GM12878 (cell line): ENCODE measurements around the gene PACS1. TPM values are rescaled to one million over a fixed set of nuclear protein-coding genes. Genes with fewer than 3 reads are reported as not detected.

ENCODE experiments used
- ASH2L ChIP-seq: fragments of 300-600, 200-600 bp; sonication (generic); IDR thresholded peaks from 2 replicates; pipeline ENCODE4 v1.6.1; 2017; ENCODE audit warnings: low read depth, mild to moderate bottlenecking, borderline replicate concordance
- BHLHE40 ChIP-seq, 2 experiments: fragments of 450-650 bp in 1 of 2; IDR thresholded peaks; 2 replicates each; pipeline ENCODE4 v1.6.1; 2011 to 2017; ENCODE audit warnings: low read depth in 2 of 2, borderline replicate concordance in 1 of 2, improper control_type of control experiment in 1 of 2, low read length in 1 of 2, mild to moderate bottlenecking in 1 of 2
- EGR1 ChIP-seq, 2 experiments: IDR thresholded peaks; 1 replicate in 1 of 2; 2 replicates in 1 of 2; pipeline ENCODE4 v1.6.1; 2011 to 2012; ENCODE audit warnings: low read depth in 2 of 2, low read length in 2 of 2, borderline replicate concordance in 1 of 2, mild to moderate bottlenecking in 1 of 2, moderate library complexity in 1 of 2
- FOXK2 ChIP-seq: fragments of 450-650 bp; IDR thresholded peaks from 2 replicates; pipeline ENCODE4 v1.6.1; 2017; ENCODE audit warnings: mild to moderate bottlenecking, moderate library complexity
- GABPA ChIP-seq: IDR thresholded peaks from 2 replicates; pipeline ENCODE4 v1.6.1; 2014; ENCODE audit warnings: antibody characterized with exemption, low read depth, mild to moderate bottlenecking, inconsistent platforms
- HDAC2 ChIP-seq: fragments of 200-600 bp; sonication (generic); IDR thresholded peaks from 2 replicates; pipeline ENCODE4 v1.6.1; 2017
- MXI1 ChIP-seq: fragments of 150-350 bp; IDR thresholded peaks from 2 replicates; pipeline ENCODE4 v1.6.1; 2011; ENCODE audit warnings: low read depth, mild to moderate bottlenecking, inconsistent platforms, low read length, improper control_type of control experiment
- POLR2AphosphoS5 ChIP-seq: IDR thresholded peaks from 2 replicates; pipeline ENCODE4 v1.6.1; 2011; ENCODE audit warnings: mild to moderate bottlenecking, low read length, inconsistent platforms
- RAD51 ChIP-seq: fragments of 450-650 bp; IDR thresholded peaks from 2 replicates; pipeline ENCODE4 v1.6.1; 2016; ENCODE audit warnings: moderate library complexity, mild to moderate bottlenecking, inconsistent platforms
- RBBP5 ChIP-seq: fragments of 200-600 bp; sonication (generic); conservative IDR thresholded peaks from 2 replicates; pipeline ENCODE4 v1.6.1; 2016
- SMC3 ChIP-seq: IDR thresholded peaks from 2 replicates; pipeline ENCODE4 v1.6.1; 2011; ENCODE audit warnings: low read length, improper control_type of control experiment, borderline replicate concordance
- TAF1 ChIP-seq: IDR thresholded peaks from 2 replicates; pipeline ENCODE4 v1.6.1; 2011; ENCODE audit warnings: mild to moderate bottlenecking, low read depth, low read length, borderline replicate concordance
- TARDBP ChIP-seq: IDR thresholded peaks from 2 replicates; pipeline ENCODE4 v1.6.1; 2016; ENCODE audit warnings: borderline replicate concordance
- TCF3 ChIP-seq: IDR thresholded peaks from 2 replicates; pipeline ENCODE4 v1.6.1; 2012; ENCODE audit warnings: low read depth, mild to moderate bottlenecking, low read length, borderline replicate concordance; ENCODE audit not compliant: insufficient read depth
- YBX1 ChIP-seq: fragments of 450-650 bp; IDR thresholded peaks from 2 replicates; pipeline ENCODE4 v1.6.1; 2016; ENCODE audit warnings: antibody characterized with exemption
- ZBED1 ChIP-seq: IDR thresholded peaks from 2 replicates; pipeline ENCODE4 v1.6.1; 2016; ENCODE audit warnings: borderline replicate concordance
- ZSCAN29 ChIP-seq: fragments of 450-650 bp; IDR thresholded peaks from 2 replicates; pipeline ENCODE4 v1.6.1; 2017; ENCODE audit warnings: mild to moderate bottlenecking, moderate library complexity
- polyA plus RNA-seq, 11 experiments: library from polyadenylated mRNA; depleted of rRNA in 4 of 11; unstranded in 6 of 11; stranded (reverse) in 5 of 11; fragments of >200 nt; fragmentation: Nextera tagmentation in 4 of 11; fragmentation: Illumina TruSeq in 1 of 11; extraction: Ambion mirVana in 4 of 11; extraction: Trizol in 1 of 11; gene quantifications; 1 replicate in 1 of 11; 2 replicates in 10 of 11; pipeline versions ENCODE4 v1.2.1 to v1.2.3, GENCODE V29; 2011 to 2016; ENCODE audit warnings: inconsistent platforms in 2 of 11, missing spikeins in 2 of 11, low read depth in 1 of 11
- total RNA-seq, 4 experiments: library from RNA; depleted of rRNA in 3 of 4; stranded (reverse); fragments of >200 nt in 3 of 4; fragmentation: Illumina TruSeq in 1 of 4; extraction: Trizol in 1 of 4; gene quantifications; 2 replicates each; pipeline versions ENCODE4 v1.2.1 to v1.2.3, GENCODE V29; 2013 to 2021
- TF ChIP-seq, protein P1 (sequence below): IDR thresholded peaks from 2 replicates; pipeline ENCODE4 v1.6.1; 2011; ENCODE audit warnings: low read depth, low read length, improper control_type of control experiment, borderline replicate concordance
- TF ChIP-seq, protein P2 (sequence below): IDR thresholded peaks from 2 replicates; pipeline ENCODE4 v1.6.1; 2012; ENCODE audit warnings: low read length, inconsistent platforms
- TF ChIP-seq, protein P3 (sequence below): fragments of 450-650 bp; IDR thresholded peaks from 2 replicates; pipeline ENCODE4 v1.6.1; 2016; ENCODE audit warnings: mild to moderate bottlenecking, moderate library complexity, borderline replicate concordance
- TF ChIP-seq, protein P4 (sequence below): fragments of 450-650 bp; IDR thresholded peaks from 2 replicates; pipeline ENCODE4 v1.6.1; 2017; ENCODE audit warnings: mild to moderate bottlenecking

PACS1 gene
- total and polyA plus RNA-seq, 10 of the 15 experiments (the other 5 are each of a cell fraction or from before 2014, with no cell fraction given) = 1.1 to 74.3 (median 17.9) TPM

DNA sequence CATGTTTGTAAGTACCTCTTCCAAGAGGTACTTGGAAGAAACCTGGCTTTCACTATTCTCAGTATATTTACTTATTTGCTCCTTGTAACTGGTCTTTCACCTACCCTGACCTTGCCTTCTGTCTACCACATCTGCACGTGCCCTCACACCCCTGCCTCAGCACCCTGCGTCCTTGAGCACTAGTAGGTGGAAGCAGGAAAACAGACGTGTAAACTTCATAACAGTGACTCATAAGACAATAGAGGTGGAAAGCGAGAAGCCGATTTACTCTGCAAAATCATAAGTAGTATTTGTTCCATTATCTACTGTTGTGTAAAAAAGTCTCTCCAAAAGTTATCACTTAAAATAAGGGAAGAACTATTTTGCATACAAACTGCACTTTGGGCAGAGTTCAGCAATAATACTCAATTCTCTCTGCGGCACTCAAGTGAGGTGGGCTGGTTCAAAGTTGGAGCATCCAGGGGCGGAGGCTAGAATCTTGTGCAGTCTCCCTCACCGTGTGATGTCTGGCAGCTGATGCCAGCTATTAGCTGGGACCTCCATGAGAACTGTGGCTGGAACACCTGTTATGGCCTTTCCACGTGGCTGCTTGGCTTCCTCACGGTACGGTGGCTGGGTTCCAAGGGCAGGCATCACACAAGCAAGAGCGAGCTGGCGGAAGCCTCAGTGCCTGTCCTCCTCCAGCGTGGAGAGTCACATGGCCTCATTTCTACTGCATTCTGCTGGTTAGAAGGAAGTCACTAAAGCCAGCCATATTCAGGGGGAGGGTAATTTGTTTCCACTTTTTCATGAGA lies 30.4 kb downstream of the PACS1 start (continued):
- TF ChIP-seq EGR1 (IDR thresholded peaks at IDR 0.05; ENCODE audit: borderline replicate concordance in 1 of 2, low read depth in 2 of 2, low read length in 2 of 2) = no peak
- TF ChIP-seq FOXK2 = no peak
- no peak for TF ChIP-seq SMC3
- TF ChIP-seq ZBED1 = no peak
- TF ChIP-seq, protein P1, sequence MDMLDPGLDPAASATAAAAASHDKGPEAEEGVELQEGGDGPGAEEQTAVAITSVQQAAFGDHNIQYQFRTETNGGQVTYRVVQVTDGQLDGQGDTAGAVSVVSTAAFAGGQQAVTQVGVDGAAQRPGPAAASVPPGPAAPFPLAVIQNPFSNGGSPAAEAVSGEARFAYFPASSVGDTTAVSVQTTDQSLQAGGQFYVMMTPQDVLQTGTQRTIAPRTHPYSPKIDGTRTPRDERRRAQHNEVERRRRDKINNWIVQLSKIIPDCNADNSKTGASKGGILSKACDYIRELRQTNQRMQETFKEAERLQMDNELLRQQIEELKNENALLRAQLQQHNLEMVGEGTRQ = peak; percentile 39; the same call in 1 of the 2 replicates
- no peak for TF ChIP-seq RBBP5
- no peak for TF ChIP-seq ZSCAN29
- peak; percentile 62 for TF ChIP-seq POLR2AphosphoS5
- TF ChIP-seq TAF1 = 0 out of 2 replicates have a peak, but pooled peaks have one; percentile 25
- TF ChIP-seq, protein P2, sequence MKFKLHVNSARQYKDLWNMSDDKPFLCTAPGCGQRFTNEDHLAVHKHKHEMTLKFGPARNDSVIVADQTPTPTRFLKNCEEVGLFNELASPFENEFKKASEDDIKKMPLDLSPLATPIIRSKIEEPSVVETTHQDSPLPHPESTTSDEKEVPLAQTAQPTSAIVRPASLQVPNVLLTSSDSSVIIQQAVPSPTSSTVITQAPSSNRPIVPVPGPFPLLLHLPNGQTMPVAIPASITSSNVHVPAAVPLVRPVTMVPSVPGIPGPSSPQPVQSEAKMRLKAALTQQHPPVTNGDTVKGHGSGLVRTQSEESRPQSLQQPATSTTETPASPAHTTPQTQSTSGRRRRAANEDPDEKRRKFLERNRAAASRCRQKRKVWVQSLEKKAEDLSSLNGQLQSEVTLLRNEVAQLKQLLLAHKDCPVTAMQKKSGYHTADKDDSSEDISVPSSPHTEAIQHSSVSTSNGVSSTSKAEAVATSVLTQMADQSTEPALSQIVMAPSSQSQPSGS = no peak
- no peak for TF ChIP-seq HDAC2
- TF ChIP-seq, protein P3, sequence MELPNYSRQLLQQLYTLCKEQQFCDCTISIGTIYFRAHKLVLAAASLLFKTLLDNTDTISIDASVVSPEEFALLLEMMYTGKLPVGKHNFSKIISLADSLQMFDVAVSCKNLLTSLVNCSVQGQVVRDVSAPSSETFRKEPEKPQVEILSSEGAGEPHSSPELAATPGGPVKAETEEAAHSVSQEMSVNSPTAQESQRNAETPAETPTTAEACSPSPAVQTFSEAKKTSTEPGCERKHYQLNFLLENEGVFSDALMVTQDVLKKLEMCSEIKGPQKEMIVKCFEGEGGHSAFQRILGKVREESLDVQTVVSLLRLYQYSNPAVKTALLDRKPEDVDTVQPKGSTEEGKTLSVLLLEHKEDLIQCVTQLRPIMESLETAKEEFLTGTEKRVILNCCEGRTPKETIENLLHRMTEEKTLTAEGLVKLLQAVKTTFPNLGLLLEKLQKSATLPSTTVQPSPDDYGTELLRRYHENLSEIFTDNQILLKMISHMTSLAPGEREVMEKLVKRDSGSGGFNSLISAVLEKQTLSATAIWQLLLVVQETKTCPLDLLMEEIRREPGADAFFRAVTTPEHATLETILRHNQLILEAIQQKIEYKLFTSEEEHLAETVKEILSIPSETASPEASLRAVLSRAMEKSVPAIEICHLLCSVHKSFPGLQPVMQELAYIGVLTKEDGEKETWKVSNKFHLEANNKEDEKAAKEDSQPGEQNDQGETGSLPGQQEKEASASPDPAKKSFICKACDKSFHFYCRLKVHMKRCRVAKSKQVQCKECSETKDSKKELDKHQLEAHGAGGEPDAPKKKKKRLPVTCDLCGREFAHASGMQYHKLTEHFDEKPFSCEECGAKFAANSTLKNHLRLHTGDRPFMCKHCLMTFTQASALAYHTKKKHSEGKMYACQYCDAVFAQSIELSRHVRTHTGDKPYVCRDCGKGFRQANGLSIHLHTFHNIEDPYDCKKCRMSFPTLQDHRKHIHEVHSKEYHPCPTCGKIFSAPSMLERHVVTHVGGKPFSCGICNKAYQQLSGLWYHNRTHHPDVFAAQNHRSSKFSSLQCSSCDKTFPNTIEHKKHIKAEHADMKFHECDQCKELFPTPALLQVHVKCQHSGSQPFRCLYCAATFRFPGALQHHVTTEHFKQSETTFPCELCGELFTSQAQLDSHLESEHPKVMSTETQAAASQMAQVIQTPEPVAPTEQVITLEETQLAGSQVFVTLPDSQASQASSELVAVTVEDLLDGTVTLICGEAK = no peak
- no peak for TF ChIP-seq YBX1
- TF ChIP-seq, protein P4, sequence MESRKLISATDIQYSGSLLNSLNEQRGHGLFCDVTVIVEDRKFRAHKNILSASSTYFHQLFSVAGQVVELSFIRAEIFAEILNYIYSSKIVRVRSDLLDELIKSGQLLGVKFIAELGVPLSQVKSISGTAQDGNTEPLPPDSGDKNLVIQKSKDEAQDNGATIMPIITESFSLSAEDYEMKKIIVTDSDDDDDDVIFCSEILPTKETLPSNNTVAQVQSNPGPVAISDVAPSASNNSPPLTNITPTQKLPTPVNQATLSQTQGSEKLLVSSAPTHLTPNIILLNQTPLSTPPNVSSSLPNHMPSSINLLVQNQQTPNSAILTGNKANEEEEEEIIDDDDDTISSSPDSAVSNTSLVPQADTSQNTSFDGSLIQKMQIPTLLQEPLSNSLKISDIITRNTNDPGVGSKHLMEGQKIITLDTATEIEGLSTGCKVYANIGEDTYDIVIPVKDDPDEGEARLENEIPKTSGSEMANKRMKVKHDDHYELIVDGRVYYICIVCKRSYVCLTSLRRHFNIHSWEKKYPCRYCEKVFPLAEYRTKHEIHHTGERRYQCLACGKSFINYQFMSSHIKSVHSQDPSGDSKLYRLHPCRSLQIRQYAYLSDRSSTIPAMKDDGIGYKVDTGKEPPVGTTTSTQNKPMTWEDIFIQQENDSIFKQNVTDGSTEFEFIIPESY = no peak
- peak; percentile 42; the same call in 1 of the 2 replicates for TF ChIP-seq MXI1
- no peak for TF ChIP-seq TARDBP
- peak; percentile 83 to 86 for TF ChIP-seq BHLHE40 (IDR thresholded peaks at IDR 0.05; ENCODE audit: borderline replicate concordance in 1 of 2, low read depth in 2 of 2, low read length in 1 of 2)
- TF ChIP-seq TCF3 = 0 out of 2 replicates have a peak, but pooled peaks have one; percentile 64
- no peak for TF ChIP-seq GABPA
- peak; percentile 85 for TF ChIP-seq RAD51
- no peak for TF ChIP-seq ASH2L
